PC-3 (cell line): ENCODE results near the gene RAET1E. TPM values are rescaled to one million over a fixed set of nuclear protein-coding genes. Genes with fewer than 3 reads are reported as not detected.
"Not testable (repeated sequence)": the region's sequence is repeated elsewhere in the genome, so short reads cannot be mapped to it uniquely, and the experiment has no call there.

Experiments
- ATAC-seq: fragments of 200-7000 bp; cut with Tn5 transposase; 2 replicates; pipeline ENCODE4 v1.9.1; 2020; ENCODE audit warnings: mild to moderate bottlenecking, moderate library complexity
- BruUV-seq: library from RNA; stranded (reverse); fragments of 400-500 nt; replicated peaks from 2 replicates; lab custom pipeline; 2021; lab: Mats Ljungman, UMichigan
- CTCF ChIA-PET: fragments of 300-600 bp; sonication (Branson Sonifier 250); formaldehyde crosslinking; loops from one replicate; lab custom pipeline; 2022; ENCODE audit warnings: antibody characterized with exemption; lab: Charles Lee
- POLR2A ChIA-PET: fragments of 300-600 bp; sonication (Branson Sonifier 250); formaldehyde crosslinking; loops from one replicate; lab custom pipeline; 2022; ENCODE audit warnings: antibody characterized with exemption; ENCODE audit not compliant: unreplicated experiment; lab: Charles Lee
- DNase-seq: peaks from one replicate; pipeline ENCODE4 v3.0.0-alpha.2; 2015
- H2AFZ ChIP-seq: fragments of 300-600 bp; sonication (generic); 2 replicates; pipeline ENCODE4 v1.6.0; 2016; ENCODE audit warnings: antibody characterized with exemption, low read length
- H3F3A ChIP-seq: fragments of 300-600 bp; sonication (generic); one replicate; pipeline ENCODE4 v1.6.0; 2017; ENCODE audit warnings: antibody characterized with exemption, low read length, control low read depth, mild to moderate bottlenecking; ENCODE audit not compliant: unreplicated experiment
- H3K27ac ChIP-seq: fragments of 300-600 bp; sonication (generic); 2 replicates; pipeline ENCODE4 v1.5.1; 2016; ENCODE audit warnings: mild to moderate bottlenecking, low read length
- H3K27me3 ChIP-seq: fragments of 300-600 bp; sonication (generic); 2 replicates; pipeline ENCODE4 v1.6.1; 2016; ENCODE audit warnings: low read length, mixed read lengths
- H3K36me3 ChIP-seq: fragments of 300-600 bp; sonication (generic); 2 replicates; pipeline ENCODE4 v1.6.1; 2016; ENCODE audit warnings: low read depth, mixed run types, low read length, mixed read lengths
- H3K4me1 ChIP-seq: fragments of 300-600 bp; sonication (generic); 2 replicates; pipeline ENCODE4 v1.5.1; 2016; ENCODE audit warnings: low read length; ENCODE audit not compliant: insufficient read depth
- H3K4me2 ChIP-seq: fragments of 300-600 bp; sonication (generic); 2 replicates; pipeline ENCODE4 v1.6.0; 2016; ENCODE audit warnings: low read length
- H3K4me3 ChIP-seq: fragments of 300-600 bp; sonication (generic); 2 replicates; pipeline ENCODE4 v1.5.1; 2016; ENCODE audit warnings: mild to moderate bottlenecking, low read length, mixed read lengths
- H3K79me2 ChIP-seq: fragments of 300-600 bp; sonication (generic); 2 replicates; pipeline ENCODE4 v1.6.1; 2017; ENCODE audit warnings: low read length, mixed read lengths
- H3K9ac ChIP-seq: fragments of 300-600 bp; sonication (generic); 2 replicates; pipeline ENCODE4 v1.6.0; 2016; ENCODE audit warnings: mild to moderate bottlenecking, low read length
- H3K9me2 ChIP-seq: fragments of 300-600 bp; sonication (generic); replicated peaks from 2 replicates; pipeline ENCODE4 v1.6.1; 2016; ENCODE audit warnings: mixed run types, low read length, mixed read lengths
- H3K9me3 ChIP-seq: fragments of 300-600 bp; sonication (generic); 2 replicates; pipeline ENCODE4 v1.6.1; 2016; ENCODE audit warnings: low read length, mixed read lengths
- H4K20me1 ChIP-seq: fragments of 300-600 bp; sonication (generic); 2 replicates; pipeline ENCODE4 v1.6.1; 2016; ENCODE audit warnings: low read length, mixed read lengths
- EZH2 ChIP-seq: fragments of 300-600 bp; sonication (generic); IDR thresholded peaks from one replicate; pipeline ENCODE4 v1.6.1; 2017; ENCODE audit warnings: antibody characterized with exemption, mild to moderate bottlenecking, low read length; ENCODE audit not compliant: unreplicated experiment
- EZH2phosphoT487 ChIP-seq: fragments of 300-600 bp; sonication (generic); IDR thresholded peaks from 2 replicates; pipeline ENCODE4 v1.6.1; 2018; ENCODE audit warnings: mild to moderate bottlenecking, antibody characterized with exemption, low read length, borderline replicate concordance
- intact Hi-C: fragments of 100-400 bp; cut with micrococcal nuclease; formaldehyde crosslinking; loops from 2 replicates; pipeline ENCODE4 v1.9.0; 2023
- total RNA-seq: library from RNA; depleted of rRNA; stranded (reverse); fragments of >200 nt; gene quantifications from 2 replicates; pipeline ENCODE4 v1.2.3, GENCODE V29; 2014
- TF ChIP-seq, protein P1 (sequence below): fragments of 300-600 bp; sonication (generic); conservative IDR thresholded peaks from 2 replicates; pipeline ENCODE4 v1.5.1; 2017; ENCODE audit warnings: antibody characterized with exemption, low read depth, mild to moderate bottlenecking, low read length

Gene RAET1E
- total RNA-seq, 1 experiment from 2014 or later: 0.40 TPM

DNA sequence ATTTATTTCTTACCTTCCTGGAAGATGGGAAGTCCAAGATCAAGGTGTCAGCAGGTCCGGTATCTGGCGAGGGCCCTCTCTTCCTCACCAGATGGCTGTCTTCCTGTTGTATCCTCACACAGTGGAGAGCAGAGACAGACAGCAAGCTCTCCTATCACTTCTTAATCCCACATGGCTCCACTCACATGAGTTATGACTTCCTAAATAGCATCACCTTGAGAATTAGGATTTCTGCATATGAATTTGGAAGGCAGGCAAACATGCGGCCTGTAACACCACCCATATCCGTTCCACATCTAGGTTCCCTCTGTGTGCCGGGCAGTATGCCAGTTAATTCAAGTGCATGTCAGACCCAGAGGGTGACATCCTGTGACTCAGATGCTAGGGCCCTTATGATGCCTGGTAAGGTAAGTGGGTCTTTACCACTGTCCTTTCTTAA, 2.1 kb downstream of the RAET1E start:
- no peaks in the 10 kb centered on the region for H3K36me3 ChIP-seq
- peak overlapping the region; percentile 27; the same call in 1 of the 2 replicates for H3K4me3 ChIP-seq
- H3K27me3 ChIP-seq: no peaks in the 10 kb centered on the region
- ATAC-seq (peak; percentile 68), DNase-seq (peak; percentile 90)
- peak overlapping the region; percentile 79 for H3K4me2 ChIP-seq
- H3K27ac ChIP-seq: peak overlapping the region; percentile 86
- no peak for TF ChIP-seq EZH2phosphoT487
- TF ChIP-seq, protein P1, sequence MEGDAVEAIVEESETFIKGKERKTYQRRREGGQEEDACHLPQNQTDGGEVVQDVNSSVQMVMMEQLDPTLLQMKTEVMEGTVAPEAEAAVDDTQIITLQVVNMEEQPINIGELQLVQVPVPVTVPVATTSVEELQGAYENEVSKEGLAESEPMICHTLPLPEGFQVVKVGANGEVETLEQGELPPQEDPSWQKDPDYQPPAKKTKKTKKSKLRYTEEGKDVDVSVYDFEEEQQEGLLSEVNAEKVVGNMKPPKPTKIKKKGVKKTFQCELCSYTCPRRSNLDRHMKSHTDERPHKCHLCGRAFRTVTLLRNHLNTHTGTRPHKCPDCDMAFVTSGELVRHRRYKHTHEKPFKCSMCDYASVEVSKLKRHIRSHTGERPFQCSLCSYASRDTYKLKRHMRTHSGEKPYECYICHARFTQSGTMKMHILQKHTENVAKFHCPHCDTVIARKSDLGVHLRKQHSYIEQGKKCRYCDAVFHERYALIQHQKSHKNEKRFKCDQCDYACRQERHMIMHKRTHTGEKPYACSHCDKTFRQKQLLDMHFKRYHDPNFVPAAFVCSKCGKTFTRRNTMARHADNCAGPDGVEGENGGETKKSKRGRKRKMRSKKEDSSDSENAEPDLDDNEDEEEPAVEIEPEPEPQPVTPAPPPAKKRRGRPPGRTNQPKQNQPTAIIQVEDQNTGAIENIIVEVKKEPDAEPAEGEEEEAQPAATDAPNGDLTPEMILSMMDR: no peak
- no peak for TF ChIP-seq EZH2
- peak overlapping the region; percentile 46 for H2AFZ ChIP-seq
- no peaks in the 10 kb centered on the region for H3K9me2 ChIP-seq
- no peaks in the 10 kb centered on the region for H4K20me1 ChIP-seq
- no peaks in the 10 kb centered on the region for H3K9me3 ChIP-seq
- intact Hi-C loops: no loop called here
- H3K9ac ChIP-seq: peak overlapping the region; percentile 46; the same call in 1 of the 2 replicates
- H3K4me1 ChIP-seq: peaks cover 41% of the 10 kb centered on the region
- BruUV-seq: no TSS peak
- ChIA-PET POLR2A (no interaction called here), CTCF (no interaction called here)
- no peaks in the 10 kb centered on the region for H3K79me2 ChIP-seq
- no peaks in the 10 kb centered on the region for H3F3A ChIP-seq

DNA sequence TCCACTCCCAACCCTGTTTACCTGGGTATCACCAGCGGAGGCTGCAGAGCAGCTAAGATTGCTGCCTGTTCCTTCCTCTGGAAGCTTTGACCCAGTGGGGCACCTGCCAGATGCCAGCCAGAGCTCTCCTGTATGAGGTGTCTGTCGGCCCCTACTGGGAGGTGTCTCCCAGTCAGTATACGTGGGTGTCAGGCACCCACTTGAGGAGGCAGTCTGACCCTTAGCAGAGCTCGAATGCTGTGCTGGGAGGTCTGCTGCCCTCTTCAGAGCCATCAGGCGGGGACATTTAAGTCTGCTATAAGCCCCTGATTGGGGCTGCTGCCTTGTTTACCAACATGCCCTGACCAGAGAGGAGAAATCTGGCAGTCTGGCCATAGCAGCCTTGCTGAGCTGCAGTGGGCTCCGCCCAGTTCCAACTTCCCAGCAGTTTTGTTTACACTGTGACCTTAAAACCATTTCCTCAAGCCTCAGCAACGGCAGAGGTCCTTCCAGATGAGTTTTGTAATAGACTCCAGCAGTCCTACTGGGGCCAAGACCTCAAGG, 2.8 kb downstream of the RAET1E start:
- Histone ChIP-seq H3K36me3 (no peaks in the 10 kb centered on the region), H4K20me1 (no peaks in the 10 kb centered on the region), H3K9ac (no peak overlapping the region), H2AFZ (no peak overlapping the region), H3K27ac (peak overlapping the region; percentile 86), H3K27me3 (no peaks in the 10 kb centered on the region), H3K9me3 (no peaks in the 10 kb centered on the region), H3K4me3 (peak overlapping the region; percentile 27; the same call in 1 of the 2 replicates), H3K4me2 (peak overlapping the region; percentile 79), H3K9me2 (no peaks in the 10 kb centered on the region), H3F3A (no peaks in the 10 kb centered on the region), H3K4me1 (peaks cover 44% of the 10 kb centered on the region), H3K79me2 (no peaks in the 10 kb centered on the region)
- BruUV-seq: no TSS peak
- CTCF ChIA-PET: no interaction called here
- ATAC-seq: peak; percentile 61
- TF ChIP-seq EZH2phosphoT487 (no peak), EZH2 (no peak)
- TF ChIP-seq, protein P1: no peak; the same call in 1 of the 2 replicates
- intact Hi-C loops: no loop called here
- peak; percentile 64 for DNase-seq
- POLR2A ChIA-PET: no interaction called here

DNA sequence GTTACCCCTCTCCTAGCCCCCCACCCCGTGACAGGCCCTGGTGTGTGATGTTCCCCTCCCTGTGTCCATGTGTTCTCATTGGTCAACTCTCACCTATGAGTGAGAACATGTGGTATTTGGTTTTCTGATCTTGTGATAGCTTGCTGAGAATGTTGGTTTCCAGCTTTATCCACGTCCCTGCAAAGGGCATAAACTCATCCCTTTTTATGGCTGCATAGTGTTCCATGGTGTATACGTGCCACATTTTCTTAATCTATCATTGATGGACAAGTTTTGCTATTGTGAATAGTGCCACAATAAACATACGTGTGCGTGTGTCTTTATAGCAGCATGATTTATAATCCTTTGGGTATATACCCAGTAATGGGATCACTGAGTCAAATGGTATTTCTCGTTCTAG, 6.0 kb downstream of the RAET1E start:
- H3K79me2 ChIP-seq, H4K20me1 ChIP-seq, ATAC-seq, H3K27me3 ChIP-seq, CTCF ChIA-PET, H3K9me2 ChIP-seq, H2AFZ ChIP-seq, DNase-seq, H3K27ac ChIP-seq, POLR2A ChIA-PET, H3K36me3 ChIP-seq, H3K9me3 ChIP-seq, H3F3A ChIP-seq, H3K9ac ChIP-seq, intact Hi-C loops, H3K4me3 ChIP-seq, BruUV-seq, H3K4me2 ChIP-seq: not testable (repeated sequence)
- peaks cover 32% of the 10 kb centered on the region for H3K4me1 ChIP-seq
